Gastroesophageal sphincter (tissue), 4 donors: ENCODE results near the gene INPP4B. TPM values are rescaled to one million over a fixed set of nuclear protein-coding genes. Genes with fewer than 3 reads are reported as not detected.

Experiments
- ATAC-seq: fragments of 150-250 bp; one replicate; pipeline ENCODE4 v1.9.1; 2016; ENCODE audit warnings: mild to moderate bottlenecking, moderate library complexity
- H3K27ac ChIP-seq, 4 donors: fragments of 200-600 bp; sonication (generic) in 3 of 4; 1 replicate in 3 of 4; 2 replicates in 1 of 4; pipeline ENCODE4 v1.5.1; 2016 to 2019
- H3K27me3 ChIP-seq: fragments of 200-600 bp; sonication (generic); one replicate; pipeline ENCODE4 v1.5.1; 2019
- H3K36me3 ChIP-seq, 2 donors: fragments of 200-600 bp; sonication (generic); one replicate each; pipeline ENCODE4 v1.5.1; 2019; ENCODE audit warnings: control low read depth in 1 of 2
- H3K4me1 ChIP-seq, 3 donors: fragments of 200-600 bp; sonication (generic); 1 replicate in 2 of 3; 2 replicates in 1 of 3; pipeline ENCODE4 v1.5.1; 2016 to 2019; ENCODE audit warnings: control low read depth in 2 of 3
- H3K4me3 ChIP-seq, 2 donors: fragments of 200-600 bp; sonication (generic); one replicate each; pipeline ENCODE4 v1.5.1; 2019; ENCODE audit warnings: mild to moderate bottlenecking in 1 of 2, moderate library complexity in 1 of 2
- H3K9me3 ChIP-seq, 3 donors: fragments of 200-600 bp; sonication (generic); one replicate each; pipeline ENCODE4 v1.5.1; 2017 to 2019; ENCODE audit warnings: control low read depth in 2 of 3
- CTCF ChIP-seq, 4 experiments: fragments of 200-600 bp in 2 of 4; fragments of 450-650 bp in 2 of 4; sonication (generic) in 1 of 4; IDR thresholded peaks; one replicate each; pipeline ENCODE4 v1.5.1; 2017 to 2019; ENCODE audit warnings: antibody characterized with exemption in 4 of 4, mild to moderate bottlenecking in 2 of 4, moderate library complexity in 2 of 4
- EP300 ChIP-seq: sonication (generic); formaldehyde crosslinking; IDR thresholded peaks from one replicate; pipeline ENCODE4 v1.6.1; 2017; ENCODE audit warnings: antibody characterized with exemption, mild to moderate bottlenecking
- POLR2A ChIP-seq, 2 donors: fragments of 450-650 bp; IDR thresholded peaks; one replicate each; pipeline ENCODE4 v1.6.1; 2017; ENCODE audit warnings: antibody characterized with exemption in 2 of 2, mild to moderate bottlenecking in 2 of 2, moderate library complexity in 1 of 2
- POLR2AphosphoS5 ChIP-seq: sonication (generic); formaldehyde crosslinking; IDR thresholded peaks from one replicate; pipeline ENCODE4 v1.6.1; 2017; ENCODE audit warnings: antibody characterized with exemption
- WGBS, 2 donors: methylation state at CpG; one replicate each; pipeline ENCODE4 v1.1.5; 2018; ENCODE audit warnings: low coverage in 1 of 2; 5-methylcytosine and 5-hydroxymethylcytosine counted together
- total RNA-seq, 4 donors: library from RNA; depleted of rRNA; stranded (reverse); fragments of >200 nt; gene quantifications; one replicate each; pipeline ENCODE4 v1.1.0, GENCODE V29; 2016

INPP4B gene
- total RNA-seq, 4 donors from 2014 or later, result 17.6 to 63.8 (median 31.3) TPM

- no peak for ATAC-seq
- no peak for TF ChIP-seq POLR2A (IDR thresholded peaks at IDR 0.05)
- TF ChIP-seq CTCF (IDR thresholded peaks at IDR 0.05), result no peak
- no peak for TF ChIP-seq EP300
- TF ChIP-seq POLR2AphosphoS5, result no peak
- WGBS, 2 donors, result 83 to 88% methylated on average over 4 of the region's 5 CpGs
These were observed 438.1 kb downstream of the INPP4B start for GRCh38 chr4:142408003-142408441.

GRCh38 chr4:142407596-142407995 lies 438.5 kb downstream of the INPP4B start:
- WGBS, 2 donors, result 68 to 90% methylated on average over 2 of the region's 2 CpGs
- no peaks in the 10 kb centered on the region for H3K36me3 ChIP-seq
- ATAC-seq, result no peak

More at GRCh38 chr4:142408003-142408441, 438.1 kb downstream of the INPP4B start:
- Histone ChIP-seq H3K27ac (no peak overlapping the region), H3K4me1 (peaks cover 0 to 35% (median 6%) of the 10 kb centered on the region in 3 donors), H3K4me3 (no peak overlapping the region), H3K27me3 (no peaks in the 10 kb centered on the region), H3K36me3 (no peaks in the 10 kb centered on the region), H3K9me3 (no peaks in the 10 kb centered on the region)

GRCh38 chr4:142406917-142407501 lies 439.1 kb downstream of the INPP4B start:
- no peak for ATAC-seq
- H3K36me3 ChIP-seq, result no peaks in the 10 kb centered on the region
- H3K9me3 ChIP-seq, result no peaks in the 10 kb centered on the region
- 66 to 69% methylated on average over 7 of the region's 7 CpGs for WGBS, 2 donors
- H3K4me1 ChIP-seq, result peaks cover 0 to 37% (median 6%) of the 10 kb centered on the region in 3 donors
- TF ChIP-seq POLR2A (IDR thresholded peaks at IDR 0.05) (no peak), EP300 (no peak), POLR2AphosphoS5 (no peak), CTCF (IDR thresholded peaks at IDR 0.05) (no peak)
- no peak overlapping the region for H3K4me3 ChIP-seq
- no peaks in the 10 kb centered on the region for H3K27me3 ChIP-seq
- H3K27ac ChIP-seq, result peak overlapping the region in 1 of 4 donors; percentile 76

More at GRCh38 chr4:142407596-142407995, 438.5 kb downstream of the INPP4B start:
- H3K4me1 ChIP-seq, result peaks cover 0 to 37% (median 6%) of the 10 kb centered on the region in 3 donors
- H3K27ac ChIP-seq, result no peak overlapping the region
- TF ChIP-seq POLR2AphosphoS5 (no peak), POLR2A (IDR thresholded peaks at IDR 0.05) (no peak), EP300 (no peak), CTCF (IDR thresholded peaks at IDR 0.05) (no peak)
- no peaks in the 10 kb centered on the region for H3K9me3 ChIP-seq
- H3K27me3 ChIP-seq, result no peaks in the 10 kb centered on the region
- no peak overlapping the region for H3K4me3 ChIP-seq

GRCh38 chr4:142406499-142406835 lies 439.6 kb downstream of the INPP4B start:
- TF ChIP-seq POLR2A (IDR thresholded peaks at IDR 0.05) (no peak), POLR2AphosphoS5 (no peak), EP300 (no peak), CTCF (IDR thresholded peaks at IDR 0.05) (no peak)
- 28 to 54% methylated on average over 2 of the region's 2 CpGs for WGBS, 2 donors
- H3K27ac ChIP-seq, result peak overlapping the region in 2 of 4 donors; percentile 73 to 76
- H3K4me1 ChIP-seq, result peaks cover 0 to 37% (median 6%) of the 10 kb centered on the region in 3 donors
- ATAC-seq, result no peak
- no peaks in the 10 kb centered on the region for H3K27me3 ChIP-seq
- no peaks in the 10 kb centered on the region for H3K9me3 ChIP-seq
- H3K4me3 ChIP-seq, result no peak overlapping the region
- H3K36me3 ChIP-seq, result no peaks in the 10 kb centered on the region
